ENCODE measurements around the gene AGBL1.

- TF ChIP-seq CTCF (conservative IDR thresholded peaks at IDR 0.05; ENCODE audit: low read depth, low read length) (no peak), EZH2 (IDR thresholded peaks at IDR 0.05; ENCODE audit: borderline replicate concordance, low read depth, low read length, poor library complexity, severe bottlenecking) (no peak)
These were observed 215.8 kb downstream of the AGBL1 start for GRCh38 chr15:86295511-86295910.
